ENCODE measurements around the gene COMMD2.

DNA sequence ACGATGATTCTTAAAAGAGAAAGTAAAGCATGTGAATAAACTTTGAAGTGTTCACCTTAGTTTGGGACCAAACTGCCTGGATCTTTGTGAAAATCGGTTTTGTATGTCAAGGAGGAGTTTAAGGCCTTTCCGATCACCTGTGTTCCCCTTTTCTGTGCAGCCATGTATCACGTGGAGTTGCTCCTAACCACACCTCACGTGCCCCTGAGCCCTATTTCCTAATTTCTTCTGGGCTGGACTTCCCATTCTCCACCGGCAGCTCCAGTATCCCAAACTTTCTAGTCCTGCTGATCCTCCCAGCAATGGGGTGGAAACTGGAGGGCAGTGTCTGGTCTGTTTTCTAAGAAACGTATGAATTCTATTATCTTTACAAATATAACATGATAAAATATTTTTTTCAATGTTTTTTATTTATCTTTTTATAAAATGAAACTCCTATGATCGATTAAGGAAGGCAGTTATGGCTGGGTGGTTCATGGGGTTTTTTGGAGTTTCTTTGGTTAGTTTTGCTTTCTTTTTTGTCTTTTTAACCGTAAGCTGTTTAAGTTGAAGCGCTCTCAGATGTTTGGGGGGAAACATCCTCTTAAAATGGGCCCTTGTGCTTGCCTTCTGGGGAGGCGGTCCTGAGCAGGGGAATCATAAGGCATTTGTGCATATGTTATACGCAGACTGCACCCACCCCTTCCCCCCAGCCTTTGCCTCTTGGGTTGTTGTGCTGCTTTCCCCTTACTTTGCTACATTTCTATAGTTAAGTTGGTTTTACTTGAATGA is 50.9 kb downstream of the COMMD2 start:
- TF ChIP-seq EZH2 (IDR thresholded peaks at IDR 0.05; ENCODE audit: insufficient read depth, poor library complexity, severe bottlenecking), result no peak
- TF ChIP-seq EZH2phosphoT487 (IDR thresholded peaks at IDR 0.05; ENCODE audit: insufficient read depth, low read depth), result no peak

All from GM23248 (cell line).